Embryonic facial prominence (tissue), 1 donor: ENCODE results near the gene ZNF442.
"Not testable (repeated sequence)": the region's sequence is repeated elsewhere in the genome, so short reads cannot be mapped to it uniquely, and the experiment has no call there.

Experiments
- DNase-seq: peaks from one replicate; pipeline ENCODE4 v3.0.0-alpha.2; 2016; ENCODE audit errors: extremely low spot score

ZNF442 gene

GRCh38 chr19:12365236-12366162 is at the start of gene ZNF442:
ZNF442 (minus strand) TSS chr19:12365683; CDS start chr19:12363631, 2,052 bp downstream.
- peak; percentile 93 for DNase-seq

GRCh38 chr19:12411893-12412292 is 46.4 kb upstream of the ZNF442 start:
- no peak for DNase-seq

GRCh38 chr19:12400633-12401502 is 35.4 kb upstream of the ZNF442 start, which contains the start of gene ZNF799:
ZNF799 (minus strand) TSS chr19:12401271; CDS start chr19:12401070, 201 bp downstream.
- DNase-seq, result peak; percentile 91

- not testable (repeated sequence) for DNase-seq
Observed at GRCh38 chr19:12399901-12400632, 34.6 kb upstream of the ZNF442 start.

DNA sequence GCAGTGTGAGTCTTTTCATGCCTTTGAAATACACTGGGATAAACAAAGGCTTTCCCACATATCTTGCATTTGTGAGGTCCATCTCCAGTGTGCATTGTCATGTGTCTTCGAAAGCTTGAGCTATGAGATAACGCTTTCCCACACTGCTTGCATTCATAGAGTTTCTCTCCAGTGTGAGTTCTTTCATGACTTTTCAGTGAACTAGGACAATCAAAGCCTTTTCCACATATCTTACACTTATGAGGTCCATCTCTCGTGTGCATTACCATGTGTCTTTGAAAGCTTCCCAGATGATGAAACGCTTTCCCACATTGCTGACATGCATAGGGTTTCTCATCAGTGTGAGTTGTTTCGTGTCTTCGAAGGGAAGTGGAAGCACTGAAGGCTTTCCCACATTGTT is 25.7 kb upstream of the ZNF442 start:
- DNase-seq, result not testable (repeated sequence)

GRCh38 chr19:12386365-12386764 is 20.9 kb upstream of the ZNF442 start:
- not testable (repeated sequence) for DNase-seq

- no peak for DNase-seq
Observed at GRCh38 chr19:12380444-12380737, 14.9 kb upstream of the ZNF442 start.

DNA sequence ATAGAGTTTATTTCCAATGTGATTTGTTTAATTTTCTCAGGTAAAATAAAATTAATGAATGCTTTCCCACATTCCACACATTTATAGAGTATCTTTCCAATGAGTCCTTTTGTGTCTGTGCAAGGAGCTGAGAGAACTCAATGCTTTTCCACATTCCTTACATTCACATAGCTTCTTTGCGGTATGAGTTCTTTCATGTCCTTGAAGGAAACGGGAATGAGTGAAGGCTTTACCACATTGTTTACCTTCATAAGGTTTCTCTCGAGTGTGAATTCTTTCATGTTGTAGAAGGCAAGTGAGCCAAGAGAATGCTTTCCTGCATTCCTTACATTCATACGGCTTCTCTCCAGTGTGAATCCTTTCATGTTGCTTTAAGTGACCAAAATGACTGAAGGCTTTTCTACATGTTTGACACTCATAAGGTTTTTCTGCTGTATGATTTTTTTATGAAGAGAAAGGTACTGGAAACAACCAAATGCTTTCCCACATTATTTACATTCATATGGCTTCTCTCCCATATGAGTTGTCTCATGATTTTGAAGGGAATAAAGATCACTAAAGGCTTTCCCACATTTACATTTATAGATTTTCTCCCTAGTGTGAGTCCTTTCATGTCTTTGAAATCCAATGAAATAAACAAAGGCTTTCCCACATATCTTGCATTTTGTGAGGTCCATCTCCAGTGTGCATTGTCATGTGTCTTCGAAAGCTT is 14.4 kb upstream of the ZNF442 start:
- DNase-seq, result no peak

- no peak for DNase-seq
Observed at GRCh38 chr19:12374026-12374425, 8.5 kb upstream of the ZNF442 start.

GRCh38 chr19:12364391-12365235 is 870 bp downstream of the ZNF442 start:
- DNase-seq, result no peak

GRCh38 chr19:12362236-12362635 is 3.2 kb downstream of the ZNF442 start:
- not testable (repeated sequence) for DNase-seq

GRCh38 chr19:12353375-12353774 is 12.1 kb downstream of the ZNF442 start:
- DNase-seq, result no peak

DNA sequence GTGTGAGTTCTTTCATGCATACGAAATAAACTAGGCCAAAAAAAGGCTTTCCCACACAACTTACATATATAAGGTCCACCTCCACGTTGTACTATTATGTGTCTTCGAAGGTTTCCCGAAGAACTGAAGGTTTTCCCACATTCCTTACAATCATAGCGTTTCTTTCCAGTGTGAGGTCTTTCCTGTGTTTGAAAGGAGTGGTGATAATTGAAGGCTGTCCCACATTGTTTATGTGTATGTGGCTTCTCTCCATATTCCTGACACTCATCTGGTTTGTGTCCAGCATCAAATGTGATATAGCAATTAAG is 14.6 kb downstream of the ZNF442 start:
- no peak for DNase-seq

DNA sequence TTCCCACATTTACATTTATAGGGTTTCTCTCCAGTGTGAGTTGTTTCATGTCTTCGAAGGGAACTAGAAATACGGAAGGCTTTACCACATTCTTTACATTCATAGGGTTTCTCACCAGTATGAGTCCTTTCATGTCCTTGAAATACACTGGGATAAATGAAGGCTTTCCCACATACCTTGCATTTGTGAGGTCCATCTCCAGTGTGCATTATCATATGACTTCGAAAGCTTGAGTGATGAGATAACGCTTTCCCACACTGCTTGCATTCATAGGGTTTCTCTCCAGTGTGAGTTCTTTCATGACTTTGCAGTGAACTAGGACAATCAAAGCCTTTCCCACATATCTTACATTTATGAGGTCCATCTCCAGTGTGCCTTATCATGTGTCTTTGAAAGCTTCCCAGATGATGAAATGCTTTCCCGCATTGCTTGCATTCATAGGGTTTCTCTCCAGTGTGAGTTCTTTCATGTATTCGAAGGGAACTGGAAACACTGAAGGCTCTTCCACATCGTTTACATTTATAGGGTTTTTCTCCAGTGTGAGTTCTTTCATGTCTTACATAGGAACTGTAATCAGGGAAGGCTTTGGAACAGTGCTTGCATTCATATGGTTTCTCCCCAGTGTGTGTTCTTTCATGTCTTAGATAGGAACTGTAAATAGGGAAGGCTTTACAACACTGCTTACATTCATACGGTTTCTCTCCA is 15.1 kb downstream of the ZNF442 start:
- no peak for DNase-seq

GRCh38 chr19:12346896-12347295 is 18.6 kb downstream of the ZNF442 start:
- no peak for DNase-seq

DNA sequence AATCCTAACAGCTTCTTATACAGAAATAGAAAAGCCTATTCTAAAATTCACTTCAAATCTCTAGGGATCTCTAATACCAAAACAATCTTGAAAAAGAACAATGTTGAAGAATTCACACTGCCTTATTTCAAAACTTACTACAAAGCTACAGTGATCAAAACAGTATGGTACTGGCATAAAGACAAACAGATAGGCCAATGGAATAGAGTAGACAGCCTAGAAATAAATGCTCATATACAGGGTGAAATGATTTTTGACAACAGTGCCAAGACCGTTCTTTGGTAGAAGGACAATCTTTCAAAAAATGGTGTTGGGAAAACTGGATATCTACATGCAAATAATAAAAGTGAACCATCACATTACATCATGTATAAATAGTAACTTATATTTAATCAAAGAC is 20.3 kb downstream of the ZNF442 start:
- no peak for DNase-seq

- DNase-seq, result peak; percentile 80
Observed at GRCh38 chr19:12333162-12334159, 32.0 kb downstream of the ZNF442 start, which contains the start of gene ZNF563. ZNF563 (minus strand) TSS chr19:12333633; CDS start chr19:12333482, 151 bp downstream.

- DNase-seq, result no peak
Observed at GRCh38 chr19:12331211-12331941, 34.1 kb downstream of the ZNF442 start.
